Fibroblast of mammary gland (primary cell): Measurements from ENCODE around the gene ABAT.

ENCODE experiments used
- DNase-seq: peaks from one replicate; pipeline ENCODE4 v3.0.0-alpha.2; 2010; ENCODE audit warnings: low read depth
- H3K4me3 ChIP-seq: 2 replicates; pipeline ENCODE4 v1.5.1; 2011; ENCODE audit warnings: low read depth, mild to moderate bottlenecking, low read length, moderate library complexity; ENCODE audit not compliant: control insufficient read depth
- TF ChIP-seq, protein P1 (sequence below): conservative IDR thresholded peaks from 2 replicates; pipeline ENCODE4 v1.5.1; 2011; ENCODE audit warnings: low read depth, low read length, inconsistent platforms; ENCODE audit not compliant: control insufficient read depth, insufficient read depth

ABAT gene

GRCh38 chr16:8644211-8645140 is 29.9 kb upstream of the ABAT start:
- H3K4me3 ChIP-seq = no peak overlapping the region
- no peak for DNase-seq

GRCh38 chr16:8645141-8645521 is 29.3 kb upstream of the ABAT start:
- no peak overlapping the region for H3K4me3 ChIP-seq
- no peak for DNase-seq
- TF ChIP-seq, protein P1, sequence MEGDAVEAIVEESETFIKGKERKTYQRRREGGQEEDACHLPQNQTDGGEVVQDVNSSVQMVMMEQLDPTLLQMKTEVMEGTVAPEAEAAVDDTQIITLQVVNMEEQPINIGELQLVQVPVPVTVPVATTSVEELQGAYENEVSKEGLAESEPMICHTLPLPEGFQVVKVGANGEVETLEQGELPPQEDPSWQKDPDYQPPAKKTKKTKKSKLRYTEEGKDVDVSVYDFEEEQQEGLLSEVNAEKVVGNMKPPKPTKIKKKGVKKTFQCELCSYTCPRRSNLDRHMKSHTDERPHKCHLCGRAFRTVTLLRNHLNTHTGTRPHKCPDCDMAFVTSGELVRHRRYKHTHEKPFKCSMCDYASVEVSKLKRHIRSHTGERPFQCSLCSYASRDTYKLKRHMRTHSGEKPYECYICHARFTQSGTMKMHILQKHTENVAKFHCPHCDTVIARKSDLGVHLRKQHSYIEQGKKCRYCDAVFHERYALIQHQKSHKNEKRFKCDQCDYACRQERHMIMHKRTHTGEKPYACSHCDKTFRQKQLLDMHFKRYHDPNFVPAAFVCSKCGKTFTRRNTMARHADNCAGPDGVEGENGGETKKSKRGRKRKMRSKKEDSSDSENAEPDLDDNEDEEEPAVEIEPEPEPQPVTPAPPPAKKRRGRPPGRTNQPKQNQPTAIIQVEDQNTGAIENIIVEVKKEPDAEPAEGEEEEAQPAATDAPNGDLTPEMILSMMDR = no peak

More at GRCh38 chr16:8644211-8645140, 29.9 kb upstream of the ABAT start:
- TF ChIP-seq, protein P1 = no peak

DNA sequence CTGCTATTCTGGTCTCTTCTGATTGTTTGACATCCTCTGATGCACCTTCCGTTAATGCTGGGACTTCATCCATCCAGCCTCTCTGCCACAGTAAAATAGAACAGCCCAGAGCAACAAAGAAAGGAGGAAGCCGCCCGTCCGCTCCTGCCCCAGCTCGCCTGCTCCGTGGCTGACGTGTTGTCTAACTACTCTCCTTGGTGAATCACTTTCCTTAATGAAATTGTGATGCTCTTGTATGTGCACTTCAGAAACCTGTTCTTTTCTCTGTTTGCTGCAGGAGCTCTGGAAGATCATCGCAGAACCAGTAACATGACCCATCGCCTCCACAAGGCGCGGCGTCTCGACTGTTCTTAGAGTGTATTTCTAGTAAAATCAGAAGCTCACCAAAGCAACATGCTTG is 28.6 kb upstream of the ABAT start:
- TF ChIP-seq, protein P1 = no peak
- no peak overlapping the region for H3K4me3 ChIP-seq
- DNase-seq = peak; percentile 70

GRCh38 chr16:8646326-8647053 is 27.9 kb upstream of the ABAT start:
- H3K4me3 ChIP-seq = no peak overlapping the region
- TF ChIP-seq, protein P1 = no peak
- peak; percentile 55 for DNase-seq

DNA sequence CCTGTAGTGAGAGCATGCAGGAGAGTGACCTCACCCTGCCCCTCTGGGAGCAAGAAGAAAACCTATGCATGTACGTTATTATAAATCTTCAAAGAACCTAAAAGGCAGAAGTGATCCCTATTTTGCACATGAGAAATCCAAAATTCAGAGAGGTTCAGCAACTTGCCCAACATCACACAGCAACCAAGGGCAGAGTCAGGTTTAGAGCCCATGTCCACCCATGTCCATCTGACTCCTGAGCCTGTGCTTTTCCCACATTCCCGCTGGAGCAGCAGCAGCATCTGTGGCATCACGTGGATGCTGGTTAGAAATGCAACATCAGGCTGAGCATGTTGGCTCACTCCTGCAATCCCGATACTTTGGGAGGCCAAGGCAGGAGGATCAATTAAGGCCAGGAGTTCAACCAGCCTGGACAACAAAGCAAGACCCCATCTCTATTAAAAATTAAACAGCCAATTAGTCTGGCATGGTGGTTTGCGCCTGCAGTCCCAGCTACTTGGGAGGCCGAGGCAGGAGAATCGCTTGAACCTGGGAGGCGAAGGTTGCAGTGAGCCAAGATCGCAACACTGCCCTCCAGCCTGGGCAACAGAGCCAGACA is 26.6 kb upstream of the ABAT start:
- H3K4me3 ChIP-seq = no peak overlapping the region
- DNase-seq = no peak
- TF ChIP-seq, protein P1 = no peak

DNA sequence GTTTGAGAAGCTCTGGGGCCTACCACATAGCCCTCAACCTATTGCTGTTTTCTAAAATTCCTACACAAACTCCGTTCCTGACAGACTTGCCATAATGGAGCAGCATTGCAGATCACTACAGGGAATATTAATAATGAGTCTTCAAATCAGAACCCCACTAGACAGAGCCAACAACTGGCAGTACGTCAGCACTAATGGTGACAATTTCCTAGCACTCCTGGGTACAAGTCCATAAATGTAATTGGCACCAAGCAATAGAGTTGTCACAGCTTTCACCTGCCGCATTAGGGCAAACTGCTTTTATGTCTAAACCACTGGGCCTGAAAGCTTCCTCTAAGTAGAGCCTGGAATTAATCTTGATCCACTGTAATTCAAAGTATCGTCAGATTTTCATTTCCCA is 25.5 kb upstream of the ABAT start:
- TF ChIP-seq, protein P1 = no peak
- no peak for DNase-seq
- no peak overlapping the region for H3K4me3 ChIP-seq
